ENCODE data around the gene SHE.

The SHE gene

DNA sequence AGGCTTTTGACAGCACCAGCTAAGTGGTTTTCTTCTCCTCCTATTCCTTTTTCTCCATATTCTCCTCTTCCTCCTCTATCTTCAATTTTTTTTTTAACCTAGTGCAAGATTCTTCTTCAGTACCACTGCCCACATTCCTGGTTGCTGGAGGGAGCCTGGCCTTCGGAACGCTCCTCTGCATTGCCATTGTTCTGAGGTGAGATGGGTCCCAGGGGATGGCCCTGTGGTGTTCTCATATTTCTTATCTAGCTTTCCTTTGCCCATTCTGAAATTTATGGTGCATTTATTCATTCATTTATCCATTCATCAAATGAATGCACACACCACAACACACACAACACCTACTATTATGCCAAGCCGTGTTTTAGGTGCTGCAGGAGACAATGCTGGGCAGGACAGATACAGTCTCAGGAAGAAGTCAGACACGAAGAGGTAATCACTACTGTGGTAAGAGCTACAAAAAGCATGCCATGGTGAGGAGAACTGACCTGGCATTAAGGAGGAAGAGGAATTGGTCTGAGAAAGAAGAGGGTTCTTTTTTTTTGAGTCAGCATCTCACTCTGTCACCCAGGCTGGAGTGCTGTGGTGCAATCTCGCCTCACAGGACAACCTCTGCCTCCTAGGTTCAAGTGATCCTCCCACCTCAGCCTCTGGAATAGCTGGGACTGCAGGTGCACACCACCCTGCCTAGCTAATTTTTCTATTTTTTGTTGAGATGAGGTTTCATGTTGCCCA lies 47.7 kb downstream of the SHE start:
- no peak overlapping the region for H3K27ac Mint-ChIP-seq

DNA sequence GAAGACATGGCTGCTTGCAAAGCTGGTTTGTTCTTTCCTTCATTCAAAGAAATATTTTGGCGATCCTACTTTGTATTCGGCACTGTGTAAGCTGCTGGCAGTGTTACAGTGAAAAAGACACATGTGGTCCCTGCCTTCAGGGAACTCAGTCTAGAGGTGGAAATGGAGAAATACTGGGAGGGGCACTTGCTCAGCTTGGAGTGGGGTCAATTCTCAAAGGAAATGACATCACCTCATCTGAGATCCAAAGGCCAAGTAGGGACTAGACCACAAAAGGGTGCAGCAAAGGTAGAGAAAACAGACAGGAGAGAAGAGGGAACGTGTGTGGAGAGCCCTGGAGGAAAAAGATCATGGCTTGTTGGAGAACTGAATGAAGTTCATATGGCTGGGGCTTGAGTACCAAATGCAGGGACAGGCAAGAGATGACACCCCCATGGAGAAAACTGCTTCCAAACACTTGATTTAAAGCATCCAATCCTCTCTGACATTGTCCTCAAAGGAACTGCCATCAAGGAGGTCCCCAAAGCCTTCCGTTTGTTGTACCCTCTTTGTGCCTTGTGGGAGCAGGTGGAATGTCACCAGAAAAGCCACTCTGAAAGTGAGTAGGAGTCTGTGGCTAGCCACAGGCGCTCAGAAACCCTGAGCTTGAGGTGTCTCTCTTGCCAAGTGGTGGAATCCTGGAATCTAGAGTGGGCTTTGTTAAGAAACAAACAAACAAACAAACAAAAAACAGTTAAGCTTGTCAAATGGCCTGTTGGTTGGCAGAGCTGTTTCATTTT lies 48.4 kb downstream of the SHE start:
- H3K9me3 Mint-ChIP-seq, result no peaks in the 10 kb centered on the region
- peaks cover 18% of the 10 kb centered on the region for H3K4me1 Mint-ChIP-seq (ENCODE audit: low read depth)
- no peak overlapping the region for H3K4me3 Mint-ChIP-seq
- H3K27ac Mint-ChIP-seq, result no peak overlapping the region
- peaks cover 10% of the 10 kb centered on the region for H3K36me3 Mint-ChIP-seq (ENCODE audit: low read depth)
- peaks cover 25% of the 10 kb centered on the region for H3K27me3 Mint-ChIP-seq (ENCODE audit: low read depth)

More for the DNA sequence above, 47.7 kb downstream of the SHE start:
- peaks cover 25% of the 10 kb centered on the region for H3K27me3 Mint-ChIP-seq (ENCODE audit: low read depth)
- no peaks in the 10 kb centered on the region for H3K9me3 Mint-ChIP-seq
- H3K4me1 Mint-ChIP-seq (ENCODE audit: low read depth), result peaks cover 18% of the 10 kb centered on the region
- H3K36me3 Mint-ChIP-seq (ENCODE audit: low read depth), result peaks cover 10% of the 10 kb centered on the region
- no peak overlapping the region for H3K4me3 Mint-ChIP-seq

DNA sequence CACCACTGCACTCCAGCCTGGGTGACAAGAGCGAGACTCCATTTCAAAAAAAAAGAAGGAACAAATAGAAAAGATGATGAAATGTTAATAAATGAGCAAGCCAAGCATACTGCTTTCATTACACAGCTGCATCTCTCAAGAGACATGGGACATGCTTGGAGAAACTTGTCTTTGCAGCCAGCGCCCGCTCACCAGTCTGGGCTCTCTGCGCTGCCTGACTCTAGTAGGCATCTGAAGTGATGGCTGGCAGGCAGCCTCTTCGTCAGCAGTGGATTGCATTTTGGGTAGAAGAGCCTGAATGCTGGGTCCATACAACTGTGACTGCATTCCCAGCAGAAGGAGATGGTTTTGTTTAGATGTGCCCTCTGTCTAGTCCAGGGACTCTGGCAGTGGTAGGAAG lies 49.1 kb downstream of the SHE start:
- Mint-ChIP-seq H3K9me3 (no peaks in the 10 kb centered on the region), H3K27me3 (ENCODE audit: low read depth) (peaks cover 25% of the 10 kb centered on the region), H3K27ac (no peak overlapping the region), H3K36me3 (ENCODE audit: low read depth) (peaks cover 10% of the 10 kb centered on the region), H3K4me1 (ENCODE audit: low read depth) (peaks cover 19% of the 10 kb centered on the region), H3K4me3 (no peak overlapping the region)

DNA sequence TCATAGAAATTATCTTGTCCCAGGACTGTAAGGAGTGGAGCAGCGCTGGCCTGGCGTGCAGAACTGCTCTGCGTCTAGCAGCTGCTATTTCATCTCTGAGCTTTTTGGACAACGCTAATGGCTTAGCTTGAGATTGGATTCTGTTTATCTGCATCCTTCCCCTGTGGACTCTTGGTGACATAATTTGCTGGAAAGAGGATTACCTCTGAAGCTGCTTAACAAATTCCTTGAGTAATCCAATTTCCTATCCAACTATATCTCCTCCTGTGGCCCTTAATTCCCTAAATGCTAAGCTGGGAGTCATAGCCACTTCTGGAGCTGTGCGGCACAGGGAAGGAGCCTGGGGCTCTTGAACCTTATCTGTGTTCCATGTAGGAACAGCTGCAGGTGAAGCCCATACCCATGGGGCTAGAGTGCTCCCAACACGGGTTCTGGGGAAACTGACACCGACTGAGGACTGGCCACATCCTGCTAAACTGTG lies 53.8 kb downstream of the SHE start:
- H3K27me3 Mint-ChIP-seq (ENCODE audit: low read depth), result peaks cover 22% of the 10 kb centered on the region
- no peak overlapping the region for H3K27ac Mint-ChIP-seq
- H3K36me3 Mint-ChIP-seq (ENCODE audit: low read depth), result peaks cover 10% of the 10 kb centered on the region
- no peaks in the 10 kb centered on the region for H3K9me3 Mint-ChIP-seq
- peaks cover 21% of the 10 kb centered on the region for H3K4me1 Mint-ChIP-seq (ENCODE audit: low read depth)
- H3K4me3 Mint-ChIP-seq, result no peak overlapping the region

DNA sequence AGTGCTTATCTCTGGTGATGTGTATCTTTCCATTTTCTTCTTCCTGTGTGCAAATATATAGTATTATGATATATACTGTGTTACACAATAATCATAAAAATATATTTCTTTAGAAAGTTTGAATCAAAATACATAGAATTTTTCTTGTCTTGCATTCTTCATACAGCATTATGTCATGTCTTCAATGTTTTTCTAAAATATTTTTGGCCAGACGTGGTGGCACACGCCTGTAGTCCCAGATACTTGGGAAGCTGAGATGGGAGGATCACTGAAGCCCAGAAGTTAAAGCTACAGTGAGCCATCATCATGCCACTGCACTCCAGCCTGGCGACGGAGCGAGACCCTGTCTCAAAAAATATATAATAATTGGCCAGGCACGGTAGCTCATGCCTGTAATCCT lies 55.4 kb downstream of the SHE start:
- H3K27ac Mint-ChIP-seq, result no peak overlapping the region
- no peak overlapping the region for H3K4me3 Mint-ChIP-seq
- no peaks in the 10 kb centered on the region for H3K9me3 Mint-ChIP-seq
- H3K36me3 Mint-ChIP-seq (ENCODE audit: low read depth), result peaks cover 11% of the 10 kb centered on the region
- H3K27me3 Mint-ChIP-seq (ENCODE audit: low read depth), result peaks cover 13% of the 10 kb centered on the region
- peaks cover 23% of the 10 kb centered on the region for H3K4me1 Mint-ChIP-seq (ENCODE audit: low read depth)

DNA sequence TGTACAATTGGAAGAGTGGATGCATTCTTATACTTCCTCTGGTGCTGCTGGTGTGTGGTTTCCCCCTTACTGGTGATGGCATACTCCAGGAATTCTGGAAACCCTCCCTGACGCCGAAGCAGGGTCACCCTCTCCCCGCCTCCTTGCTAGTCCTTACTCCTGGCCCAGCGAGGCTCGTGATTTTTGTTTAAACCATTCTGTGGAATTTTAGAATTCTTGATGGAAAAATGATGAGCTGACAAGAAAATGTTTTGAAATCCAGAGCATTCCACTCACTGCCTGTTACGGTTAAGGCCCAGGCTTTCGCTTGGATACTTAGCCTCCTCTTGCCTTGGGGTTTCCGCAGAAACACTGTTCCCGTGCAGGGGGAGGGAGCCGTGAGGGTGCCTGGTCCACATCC lies 55.9 kb downstream of the SHE start:
- Mint-ChIP-seq H3K27ac (no peak overlapping the region), H3K4me1 (ENCODE audit: low read depth) (peaks cover 27% of the 10 kb centered on the region), H3K27me3 (ENCODE audit: low read depth) (peaks cover 8% of the 10 kb centered on the region), H3K4me3 (no peak overlapping the region), H3K9me3 (no peaks in the 10 kb centered on the region), H3K36me3 (ENCODE audit: low read depth) (peaks cover 9% of the 10 kb centered on the region)

DNA sequence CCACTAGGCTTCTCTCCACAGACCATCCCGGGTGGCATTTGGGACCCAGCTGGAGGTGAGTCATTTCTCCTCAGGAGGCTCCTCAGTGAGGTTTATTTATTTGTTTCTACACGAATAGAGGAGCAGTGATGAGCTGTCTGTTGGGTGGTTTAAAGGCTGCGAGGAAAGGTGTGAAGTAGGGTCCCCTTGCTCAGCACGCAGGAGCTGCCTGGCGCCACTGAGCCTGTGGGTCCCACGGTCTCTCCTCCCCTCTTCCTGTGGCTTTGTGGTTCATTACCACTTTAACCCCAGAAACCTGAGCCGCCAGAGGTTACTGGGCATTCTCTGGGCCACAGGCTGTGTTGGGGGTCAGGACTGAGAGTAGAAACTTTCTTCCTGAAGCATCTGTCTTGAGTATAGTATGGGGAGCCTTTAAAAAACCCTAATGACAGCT lies 57.2 kb downstream of the SHE start:
- Mint-ChIP-seq H3K27ac (peak overlapping the region; percentile 36), H3K9me3 (no peaks in the 10 kb centered on the region), H3K4me3 (no peak overlapping the region), H3K27me3 (ENCODE audit: low read depth) (no peaks in the 10 kb centered on the region), H3K4me1 (ENCODE audit: low read depth) (peaks cover 37% of the 10 kb centered on the region), H3K36me3 (ENCODE audit: low read depth) (peaks cover 9% of the 10 kb centered on the region)

DNA sequence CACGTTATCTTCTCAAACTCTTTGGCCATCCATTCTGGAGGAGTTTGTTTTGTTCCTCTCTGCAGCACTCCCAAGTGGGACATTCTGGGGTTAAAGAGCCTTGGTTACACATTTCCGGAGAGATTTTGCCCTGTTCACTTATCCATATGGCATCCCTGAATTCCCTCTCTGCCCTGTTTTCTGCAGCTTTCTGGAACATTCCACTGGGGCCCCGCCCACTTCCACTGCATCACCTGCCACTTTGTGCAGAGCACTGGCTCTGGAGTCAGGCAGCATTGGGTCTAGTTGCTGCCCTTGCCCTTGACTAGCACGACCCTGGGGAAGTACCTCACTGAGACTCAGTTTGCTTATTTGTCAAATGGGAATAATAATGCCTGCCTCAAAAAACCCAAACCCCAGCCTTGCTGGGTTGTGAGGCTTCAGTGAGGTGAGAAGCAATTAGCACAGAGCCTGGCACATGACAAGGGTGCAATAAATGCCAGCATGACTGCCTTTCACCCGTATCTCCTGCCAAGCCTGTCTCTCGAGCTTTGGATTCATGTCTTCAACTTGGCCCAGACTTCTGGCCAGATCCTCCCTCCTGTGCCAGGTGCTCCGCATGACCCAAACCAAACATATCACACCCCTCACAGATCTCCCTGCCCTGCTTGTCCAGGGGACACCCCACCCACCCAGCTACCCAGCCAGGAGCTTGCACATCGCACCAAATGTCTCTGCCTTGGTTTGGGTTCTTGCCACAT lies 58.8 kb downstream of the SHE start:
- Mint-ChIP-seq H3K4me3 (no peak overlapping the region), H3K36me3 (ENCODE audit: low read depth) (peaks cover 13% of the 10 kb centered on the region), H3K9me3 (no peaks in the 10 kb centered on the region), H3K27ac (no peak overlapping the region), H3K27me3 (ENCODE audit: low read depth) (no peaks in the 10 kb centered on the region), H3K4me1 (ENCODE audit: low read depth) (peaks cover 49% of the 10 kb centered on the region)

DNA sequence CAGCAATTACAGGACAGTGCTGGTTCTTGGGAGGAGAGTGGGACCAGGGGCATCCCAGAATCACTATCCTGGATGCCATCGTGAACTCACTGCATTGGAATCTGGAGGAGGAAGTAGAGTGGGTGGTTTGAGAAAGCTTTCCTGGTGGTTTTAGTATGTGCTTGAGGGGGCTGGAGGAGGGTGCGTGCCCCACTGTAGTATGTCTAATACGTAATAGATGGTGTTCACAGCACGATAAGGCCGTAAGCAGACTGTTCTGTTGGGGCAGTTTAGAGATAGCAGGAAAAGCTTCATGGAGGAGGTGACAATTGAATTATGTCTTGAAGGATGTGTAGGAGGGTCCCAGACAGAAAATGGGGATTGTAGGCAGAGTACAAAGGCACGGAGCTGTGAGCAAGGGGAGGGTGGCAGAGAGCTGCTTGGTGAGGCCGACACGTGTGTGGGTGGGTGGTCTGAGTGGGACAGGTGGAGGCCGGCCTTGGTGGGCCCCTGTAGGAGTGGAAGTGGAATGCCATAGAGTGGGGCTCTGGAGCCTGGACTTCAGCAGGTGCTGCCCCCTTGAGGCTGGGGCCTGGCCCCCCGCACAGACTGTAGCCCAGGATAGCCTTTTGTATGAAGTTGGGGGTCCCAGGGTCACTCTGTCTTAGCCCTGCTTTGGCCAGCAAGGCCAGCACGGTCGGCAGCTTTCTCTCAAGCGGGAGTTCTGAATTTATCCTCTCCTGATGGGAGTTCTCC lies 60.0 kb downstream of the SHE start:
- Mint-ChIP-seq H3K27ac (no peak overlapping the region), H3K4me1 (ENCODE audit: low read depth) (peaks cover 50% of the 10 kb centered on the region), H3K9me3 (no peaks in the 10 kb centered on the region), H3K4me3 (no peak overlapping the region), H3K36me3 (ENCODE audit: low read depth) (peaks cover 18% of the 10 kb centered on the region), H3K27me3 (ENCODE audit: low read depth) (no peaks in the 10 kb centered on the region)

DNA sequence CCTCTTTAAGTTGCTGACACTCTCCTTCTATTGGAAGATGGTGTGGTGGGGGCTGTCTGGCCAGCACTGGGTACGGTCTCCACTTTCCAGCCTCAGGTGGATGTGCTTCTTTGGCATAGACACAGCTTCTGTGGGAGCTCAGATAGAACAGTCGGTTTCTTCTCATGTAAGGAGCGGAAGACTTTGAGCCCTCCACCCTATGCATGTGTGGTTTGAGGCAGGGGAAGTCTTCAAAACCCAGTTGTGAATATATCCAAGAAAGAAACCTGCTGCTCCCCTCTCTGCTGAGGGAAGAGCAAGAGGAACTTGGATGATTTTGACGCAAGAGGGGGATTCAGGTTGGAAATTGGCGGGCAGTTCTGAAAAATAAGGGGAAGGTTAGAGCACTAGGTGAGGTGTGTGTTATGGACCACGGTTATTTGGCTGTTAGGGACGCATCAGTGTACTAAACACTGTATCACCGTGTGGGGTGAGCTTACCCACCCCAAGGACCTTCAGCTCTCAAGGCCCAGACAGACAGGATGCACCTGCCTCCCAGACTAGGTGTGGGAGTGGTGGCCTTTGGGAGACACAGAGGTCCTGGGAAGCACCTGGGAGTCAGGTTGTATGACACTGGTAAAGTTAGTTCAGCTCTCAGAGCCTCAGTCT lies 60.8 kb downstream of the SHE start:
- Mint-ChIP-seq H3K27me3 (ENCODE audit: low read depth) (no peaks in the 10 kb centered on the region), H3K4me1 (ENCODE audit: low read depth) (peaks cover 52% of the 10 kb centered on the region), H3K36me3 (ENCODE audit: low read depth) (peaks cover 18% of the 10 kb centered on the region), H3K9me3 (no peaks in the 10 kb centered on the region), H3K27ac (no peak overlapping the region), H3K4me3 (no peak overlapping the region)

DNA sequence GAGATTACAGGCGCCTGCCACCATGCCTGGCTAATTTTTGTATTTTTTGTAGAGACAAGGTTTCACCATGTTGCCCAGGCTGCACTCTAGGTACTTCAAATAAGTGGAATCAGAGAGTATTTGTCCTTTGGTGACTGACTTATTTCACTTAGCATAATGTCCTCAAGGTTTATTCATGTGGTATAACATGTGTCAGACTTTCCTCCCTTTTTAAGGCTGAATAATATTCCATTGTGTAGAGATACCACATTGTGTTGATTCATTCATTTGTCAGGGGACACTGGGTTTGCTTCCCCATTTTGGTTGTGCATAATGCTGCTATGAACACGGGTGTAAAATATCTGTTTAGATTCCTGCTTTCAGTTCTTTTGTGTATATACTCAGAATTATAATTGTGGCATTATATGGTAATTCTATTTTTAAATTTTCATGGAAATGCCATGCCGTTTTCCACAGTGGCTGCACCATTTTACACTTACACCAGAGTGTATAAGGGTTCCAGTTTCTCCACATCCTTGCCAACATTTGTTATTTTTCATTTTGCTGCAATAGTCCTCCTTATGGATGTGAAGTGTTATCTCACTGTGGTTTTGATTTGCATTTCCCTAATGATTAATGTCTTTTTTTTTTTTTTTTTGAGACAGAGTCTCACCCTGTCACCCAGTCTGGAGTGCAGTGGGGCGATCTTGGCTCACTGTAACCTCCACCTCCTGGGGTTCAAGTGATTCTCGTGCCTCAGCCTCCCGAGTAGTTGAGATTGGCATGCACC lies 62.0 kb downstream of the SHE start:
- H3K27me3 Mint-ChIP-seq (ENCODE audit: low read depth), result no peaks in the 10 kb centered on the region
- H3K4me3 Mint-ChIP-seq, result peak overlapping the region; percentile 33
- peaks cover 16% of the 10 kb centered on the region for H3K36me3 Mint-ChIP-seq (ENCODE audit: low read depth)
- H3K27ac Mint-ChIP-seq, result peak overlapping the region; percentile 76
- peaks cover 45% of the 10 kb centered on the region for H3K4me1 Mint-ChIP-seq (ENCODE audit: low read depth)
- H3K9me3 Mint-ChIP-seq, result no peaks in the 10 kb centered on the region

DNA sequence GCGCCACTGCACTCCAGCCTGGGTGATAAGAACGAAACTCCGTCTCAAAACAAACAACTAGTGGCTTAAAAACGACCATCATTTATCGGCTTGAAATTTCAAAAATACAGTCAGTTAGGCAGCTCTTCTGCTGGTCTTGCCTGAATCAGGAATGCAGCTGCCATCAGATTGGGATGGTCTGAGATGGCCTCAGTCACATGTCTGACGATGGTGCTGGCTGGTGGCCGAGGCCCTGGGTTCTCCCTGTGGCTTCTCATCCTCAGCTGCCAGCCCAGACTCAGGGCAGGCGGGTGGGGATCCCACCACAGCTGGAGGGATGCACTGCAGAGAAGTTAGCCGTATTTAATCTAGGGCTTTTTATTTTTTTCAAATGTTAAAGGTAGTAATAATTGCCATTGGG lies 65.8 kb downstream of the SHE start:
- Mint-ChIP-seq H3K36me3 (ENCODE audit: low read depth) (peaks cover 15% of the 10 kb centered on the region), H3K27ac (no peak overlapping the region), H3K4me3 (no peak overlapping the region), H3K27me3 (ENCODE audit: low read depth) (no peaks in the 10 kb centered on the region), H3K4me1 (ENCODE audit: low read depth) (peaks cover 46% of the 10 kb centered on the region), H3K9me3 (no peaks in the 10 kb centered on the region)

DNA sequence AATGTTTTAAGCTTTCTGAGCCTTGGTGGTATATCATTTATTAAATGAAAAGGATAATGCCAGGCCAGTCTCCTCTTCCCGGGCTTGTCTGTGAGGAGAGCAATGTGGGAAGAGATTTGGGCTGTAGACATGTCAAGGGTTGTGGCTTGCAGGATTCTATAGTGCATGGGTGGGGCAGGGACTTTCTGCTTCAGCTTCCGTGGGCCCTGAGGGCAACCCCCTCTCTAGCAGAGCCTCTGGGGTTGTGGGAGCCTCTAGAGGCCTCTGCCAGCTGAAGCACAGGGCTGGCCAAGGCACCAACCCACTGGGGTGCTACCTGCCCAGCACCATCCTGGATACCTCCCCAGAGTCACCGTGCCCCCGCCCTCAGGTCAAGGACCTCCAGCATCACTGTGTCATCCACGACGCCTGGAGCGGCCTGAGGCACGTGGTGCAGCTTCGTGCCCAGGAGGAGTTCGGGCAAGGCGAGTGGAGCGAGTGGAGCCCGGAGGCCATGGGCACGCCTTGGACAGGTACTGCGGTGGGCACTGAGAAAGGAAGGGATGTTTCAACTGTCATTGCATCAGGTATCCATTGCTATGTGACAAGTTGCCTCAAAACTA lies 66.5 kb downstream of the SHE start:
- Mint-ChIP-seq H3K27ac (no peak overlapping the region), H3K4me1 (ENCODE audit: low read depth) (peaks cover 43% of the 10 kb centered on the region), H3K27me3 (ENCODE audit: low read depth) (no peaks in the 10 kb centered on the region), H3K36me3 (ENCODE audit: low read depth) (peaks cover 15% of the 10 kb centered on the region), H3K4me3 (no peak overlapping the region), H3K9me3 (no peaks in the 10 kb centered on the region)
